ENCODE results near the gene SLC4A1. TPM values are rescaled to one million over a fixed set of nuclear protein-coding genes. Genes with fewer than 3 reads are reported as not detected.

Gene SLC4A1
- total and polyA plus RNA-seq, 3 donors from 2014 or later = 0.12 to 0.71 (median 0.37) TPM

GRCh38 chr17:44218344-44219107 is 49.4 kb downstream of the SLC4A1 start:
- H3K27ac ChIP-seq = peak overlapping the region; percentile 65 to 99
- intact Hi-C loops (cut with DNase I; ENCODE audit: low total_unique reads) = no loop called here
- no peaks in the 10 kb centered on the region for H3K27me3 ChIP-seq
- H3K9me3 ChIP-seq = no peaks in the 10 kb centered on the region
- peak; percentile 29 to 50 (median 35) for TF ChIP-seq CTCF (IDR thresholded peaks at IDR 0.05)
- TF ChIP-seq POLR2A (IDR thresholded peaks at IDR 0.05) = no peak
- peak; percentile 89 for DNase-seq
- peaks cover 26% of the 10 kb centered on the region for H3K4me1 ChIP-seq
- H3K4me3 ChIP-seq = peak overlapping the region; percentile 78 to 93
- 1% methylated on average over 32 to 37 of the region's 89 CpGs for WGBS, 2 donors
- H3K36me3 ChIP-seq (ENCODE audit: low read depth, missing control alignments) = no peaks in the 10 kb centered on the region

DNA sequence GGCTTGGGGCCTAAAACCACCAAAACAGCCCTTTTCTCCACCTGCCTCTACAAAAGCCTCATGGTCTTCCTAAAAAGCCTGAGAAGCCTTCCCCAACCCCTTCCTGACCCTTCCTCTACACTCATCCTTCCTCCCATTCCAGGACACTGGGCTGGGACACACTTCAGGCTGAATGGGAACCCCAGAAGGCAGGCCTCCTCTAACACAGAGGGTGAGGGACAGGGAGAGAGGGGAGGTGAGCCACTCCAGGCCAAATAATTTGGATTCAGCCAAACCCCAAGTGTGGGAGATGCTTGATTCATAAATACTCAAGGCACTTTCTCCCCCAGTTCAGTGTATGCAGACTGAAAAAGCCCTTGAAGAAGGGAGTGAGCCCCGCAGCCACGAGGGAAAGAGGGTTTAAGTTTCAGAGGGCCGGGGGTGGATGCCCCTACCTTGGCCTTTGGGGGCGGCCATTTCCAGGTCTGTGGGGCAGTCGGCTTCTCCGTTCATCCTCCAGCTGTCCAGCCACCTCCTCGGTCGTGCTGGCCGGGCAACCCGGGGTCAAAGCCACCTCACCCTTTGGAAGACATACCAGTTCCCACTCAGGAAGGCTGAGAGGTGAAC is 50.1 kb downstream of the SLC4A1 start:
- H3K9me3 ChIP-seq = no peaks in the 10 kb centered on the region
- peak overlapping the region; percentile 56 to 99 for H3K27ac ChIP-seq
- WGBS, 2 donors = 3% methylated on average over 10 of the region's 10 CpGs; no CpG with 5 or more reads in 1 of the 2 donors
- H3K4me3 ChIP-seq = peak overlapping the region; percentile 78 to 93
- no peaks in the 10 kb centered on the region for H3K36me3 ChIP-seq (ENCODE audit: low read depth, missing control alignments)
- no peak for TF ChIP-seq POLR2A (IDR thresholded peaks at IDR 0.05)
- no peak for TF ChIP-seq CTCF (IDR thresholded peaks at IDR 0.05)
- H3K27me3 ChIP-seq = no peaks in the 10 kb centered on the region
- H3K4me1 ChIP-seq = peaks cover 25% of the 10 kb centered on the region
- no peak for DNase-seq
- intact Hi-C loops (cut with DNase I; ENCODE audit: low total_unique reads) = no loop called here

- H3K27me3 ChIP-seq = no peaks in the 10 kb centered on the region
- no peak for TF ChIP-seq CTCF (IDR thresholded peaks at IDR 0.05)
- TF ChIP-seq POLR2A (IDR thresholded peaks at IDR 0.05) = no peak
- no peaks in the 10 kb centered on the region for H3K36me3 ChIP-seq (ENCODE audit: low read depth, missing control alignments)
- no peak overlapping the region for H3K4me3 ChIP-seq
- intact Hi-C loops (cut with DNase I; ENCODE audit: low total_unique reads) = no loop called here
- DNase-seq = no peak
- peaks cover 23% of the 10 kb centered on the region for H3K4me1 ChIP-seq
- 73 to 75% methylated on average over 5 of the region's 5 CpGs for WGBS, 2 donors
- no peak overlapping the region for H3K27ac ChIP-seq
- H3K9me3 ChIP-seq = no peaks in the 10 kb centered on the region
Observed at GRCh38 chr17:44216694-44217093, 51.2 kb downstream of the SLC4A1 start.

GRCh38 chr17:44216173-44216572 is 51.8 kb downstream of the SLC4A1 start:
- TF ChIP-seq POLR2A (IDR thresholded peaks at IDR 0.05) (no peak), CTCF (IDR thresholded peaks at IDR 0.05) (no peak)
- Histone ChIP-seq H3K9me3 (no peaks in the 10 kb centered on the region), H3K4me1 (peaks cover 27% of the 10 kb centered on the region), H3K27me3 (no peaks in the 10 kb centered on the region), H3K27ac (no peak overlapping the region), H3K4me3 (no peak overlapping the region), H3K36me3 (ENCODE audit: low read depth, missing control alignments) (no peaks in the 10 kb centered on the region)
- 78 to 89% methylated on average over 5 of the region's 5 CpGs for WGBS, 2 donors
- DNase-seq = no peak
- intact Hi-C loops (cut with DNase I; ENCODE audit: low total_unique reads) = no loop called here

Data from testis (tissue), 3 donors.